ENCODE results near the gene KCTD10. TPM values are rescaled to one million over a fixed set of nuclear protein-coding genes. Genes with fewer than 3 reads are reported as not detected.

Gene KCTD10
- total RNA-seq, 1 experiment from 2014 or later, result 54.5 TPM

GRCh38 chr12:109502332-109502731 lies 25.2 kb upstream of the KCTD10 start:
- peaks cover 3% of the 10 kb centered on the region for H3K36me3 ChIP-seq (ENCODE audit: insufficient read depth, low read length, poor library complexity, severe bottlenecking)

GRCh38 chr12:109501299-109501698 lies 24.2 kb upstream of the KCTD10 start:
- ChIA-PET POLR2A (ENCODE audit: low non-redundant PET) (interaction anchor here (0.6 kb wide), 1 partner anchor 55 kb away, joined by 7 read pairs; no protein-coding TSS in a partner anchor), CTCF (no interaction called here)
- no peaks in the 10 kb centered on the region for H3K9me3 ChIP-seq (ENCODE audit: low read depth, low read length, poor library complexity, severe bottlenecking)
- TF ChIP-seq CTCF (conservative IDR thresholded peaks at IDR 0.05; ENCODE audit: low read depth, low read length) (no peak), EZH2 (IDR thresholded peaks at IDR 0.05; ENCODE audit: borderline replicate concordance, low read depth, low read length, poor library complexity, severe bottlenecking) (no peak)
- intact Hi-C loops (cut with micrococcal nuclease; ENCODE audit: unreplicated experiment), result no loop called here
- no peaks in the 10 kb centered on the region for H3K27me3 ChIP-seq (replicated peaks; ENCODE audit: insufficient read depth, low read depth, low read length, poor library complexity)
- no peak overlapping the region for H3K27ac ChIP-seq (ENCODE audit: low read depth, low read length, poor library complexity, severe bottlenecking)
- BruUV-seq (replicated peaks), result no TSS peak
- no peaks in the 10 kb centered on the region for H3K4me1 ChIP-seq (ENCODE audit: insufficient read depth, low read length, poor library complexity, severe bottlenecking)
- DNase-seq (ENCODE audit: low spot score), result no peak
- H3K4me3 ChIP-seq (ENCODE audit: low read depth, low read length, poor library complexity, severe bottlenecking), result no peak overlapping the region
- H3K36me3 ChIP-seq (ENCODE audit: insufficient read depth, low read length, poor library complexity, severe bottlenecking), result peaks cover 3% of the 10 kb centered on the region

More at GRCh38 chr12:109502332-109502731, 25.2 kb upstream of the KCTD10 start:
- H3K27me3 ChIP-seq (replicated peaks; ENCODE audit: insufficient read depth, low read depth, low read length, poor library complexity), result no peaks in the 10 kb centered on the region
- no TSS peak for BruUV-seq (replicated peaks)
- H3K4me1 ChIP-seq (ENCODE audit: insufficient read depth, low read length, poor library complexity, severe bottlenecking), result no peaks in the 10 kb centered on the region
- no peak for DNase-seq (ENCODE audit: low spot score)
- H3K4me3 ChIP-seq (ENCODE audit: low read depth, low read length, poor library complexity, severe bottlenecking), result no peak overlapping the region
- H3K27ac ChIP-seq (ENCODE audit: low read depth, low read length, poor library complexity, severe bottlenecking), result no peak overlapping the region
- ChIA-PET CTCF (no interaction called here), POLR2A (ENCODE audit: low non-redundant PET) (no interaction called here)
- TF ChIP-seq EZH2 (IDR thresholded peaks at IDR 0.05; ENCODE audit: borderline replicate concordance, low read depth, low read length, poor library complexity, severe bottlenecking), result no peak
- TF ChIP-seq CTCF (conservative IDR thresholded peaks at IDR 0.05; ENCODE audit: low read depth, low read length), result no peak
- intact Hi-C loops (cut with micrococcal nuclease; ENCODE audit: unreplicated experiment), result no loop called here
- H3K9me3 ChIP-seq (ENCODE audit: low read depth, low read length, poor library complexity, severe bottlenecking), result no peaks in the 10 kb centered on the region

DNA sequence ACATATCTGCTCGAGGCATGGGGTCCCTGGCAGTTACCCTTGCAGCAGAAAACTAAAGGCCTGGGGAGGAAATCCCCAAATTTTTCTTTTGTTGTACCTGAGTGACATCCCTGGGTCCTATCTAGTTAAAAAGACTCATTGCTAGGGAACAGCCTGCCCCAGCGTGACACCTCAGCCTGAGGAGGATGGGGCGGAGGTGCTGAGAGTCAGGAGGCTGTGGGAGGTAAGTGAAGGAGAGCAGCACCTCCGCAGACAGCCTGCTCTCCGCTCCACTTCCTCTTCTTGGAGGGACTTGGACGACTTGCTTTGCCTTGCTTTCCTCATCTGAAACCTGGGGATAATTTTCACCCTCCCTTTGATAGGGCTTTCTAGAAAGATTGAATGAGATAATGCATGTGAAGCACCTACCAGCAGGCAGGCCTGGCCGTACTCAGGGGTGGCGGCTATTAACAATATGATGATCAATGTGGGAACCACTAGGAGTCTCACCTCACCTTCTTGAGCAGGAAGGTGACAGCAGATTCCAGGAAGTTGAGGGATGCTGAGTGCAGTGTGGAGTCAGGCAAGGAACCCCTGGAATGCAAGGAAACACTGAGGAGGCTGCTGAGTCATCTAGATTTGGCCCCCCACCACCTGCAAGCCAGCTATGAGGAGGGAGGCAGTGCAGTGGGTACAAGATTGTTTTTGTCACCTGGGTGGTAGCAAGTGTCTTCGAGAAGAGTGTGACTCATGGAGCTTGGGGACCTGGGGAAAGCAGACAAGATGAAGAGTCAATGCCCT lies 23.5 kb upstream of the KCTD10 start:
- Histone ChIP-seq H3K27ac (ENCODE audit: low read depth, low read length, poor library complexity, severe bottlenecking) (no peak overlapping the region), H3K4me1 (ENCODE audit: insufficient read depth, low read length, poor library complexity, severe bottlenecking) (no peaks in the 10 kb centered on the region), H3K27me3 (replicated peaks; ENCODE audit: insufficient read depth, low read depth, low read length, poor library complexity) (no peaks in the 10 kb centered on the region), H3K9me3 (ENCODE audit: low read depth, low read length, poor library complexity, severe bottlenecking) (no peaks in the 10 kb centered on the region), H3K4me3 (ENCODE audit: low read depth, low read length, poor library complexity, severe bottlenecking) (no peak overlapping the region), H3K36me3 (ENCODE audit: insufficient read depth, low read length, poor library complexity, severe bottlenecking) (no peaks in the 10 kb centered on the region)
- BruUV-seq (replicated peaks), result no TSS peak
- ChIA-PET POLR2A (ENCODE audit: low non-redundant PET) (no interaction called here), CTCF (no interaction called here)
- TF ChIP-seq EZH2 (IDR thresholded peaks at IDR 0.05; ENCODE audit: borderline replicate concordance, low read depth, low read length, poor library complexity, severe bottlenecking) (no peak), CTCF (conservative IDR thresholded peaks at IDR 0.05; ENCODE audit: low read depth, low read length) (no peak)
- intact Hi-C loops (cut with micrococcal nuclease; ENCODE audit: unreplicated experiment), result no loop called here
- no peak for DNase-seq (ENCODE audit: low spot score)

All from A673 (cell line).